Fibroblast of skin of left quadriceps (primary cell): ENCODE data around the gene RMND5B.
A peak's percentile ranks its signal among the peaks of the same experiment; 100 is the strongest.
"Not testable (repeated sequence)": the region's sequence is repeated elsewhere in the genome, so short reads cannot be mapped to it uniquely, and the experiment has no call there.

Experiments
- DNase-seq, 2 experiments: peaks; one replicate each; pipeline ENCODE4 v3.0.0-alpha.2; 2013; ENCODE audit warnings: low read depth in 2 of 2

Gene RMND5B

DNA sequence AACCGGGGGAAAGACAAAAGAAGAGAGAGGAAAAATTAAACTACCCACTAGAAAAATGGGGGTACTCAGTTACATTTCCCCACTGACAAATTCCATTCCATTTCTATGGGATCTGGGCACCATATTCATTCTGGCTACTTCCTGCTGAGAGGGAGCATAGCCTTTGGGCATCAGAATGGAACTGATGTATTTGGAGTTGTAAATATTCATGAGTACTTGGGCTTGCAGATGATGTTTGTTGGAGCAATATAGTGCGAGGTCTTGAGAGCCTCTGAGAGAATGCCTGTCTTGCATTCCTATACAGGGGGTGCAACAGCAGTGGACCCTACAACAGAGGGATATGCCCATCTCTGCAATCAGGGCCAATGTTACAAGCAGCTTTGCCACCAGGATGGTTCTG lies 39.6 kb downstream of the RMND5B start:
- no peak for DNase-seq

DNA sequence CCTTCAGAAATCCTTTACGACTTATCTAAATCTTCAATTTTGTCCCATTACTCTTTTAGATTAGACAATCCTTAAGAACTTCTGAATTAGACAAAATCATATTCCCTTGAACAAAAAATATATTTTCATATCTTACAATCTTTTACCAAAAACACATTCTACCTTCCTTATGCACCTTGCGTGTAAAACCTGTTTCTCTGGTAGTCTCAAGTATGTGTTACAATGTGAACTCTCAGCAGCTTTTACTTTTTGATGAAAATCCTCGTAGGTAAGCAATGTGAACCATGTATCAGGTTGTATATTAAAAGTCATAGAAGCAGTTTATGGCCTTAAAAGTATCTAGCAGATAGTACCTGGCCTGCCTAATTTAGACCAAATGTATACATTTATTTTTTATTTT lies 43.6 kb downstream of the RMND5B start:
- no peak for DNase-seq

DNA sequence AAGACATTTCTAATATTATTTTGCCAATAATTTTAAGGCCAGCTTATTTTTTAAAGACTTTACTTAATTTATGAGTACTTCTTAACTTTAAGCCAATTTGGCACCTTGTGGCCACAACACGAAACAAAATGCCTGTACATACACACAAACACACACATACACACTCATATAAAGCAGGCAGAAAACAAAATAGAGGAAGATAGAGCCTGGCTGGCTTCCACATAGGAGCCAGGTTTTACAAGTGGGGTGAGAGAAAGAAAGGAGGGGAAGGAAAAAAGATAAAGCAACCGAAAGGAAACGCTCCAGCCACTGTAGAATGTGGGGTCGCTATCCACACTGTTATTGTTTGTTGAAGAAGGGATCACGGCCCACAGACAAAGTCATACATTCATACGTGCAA lies 46.0 kb downstream of the RMND5B start:
- DNase-seq, result no peak

DNA sequence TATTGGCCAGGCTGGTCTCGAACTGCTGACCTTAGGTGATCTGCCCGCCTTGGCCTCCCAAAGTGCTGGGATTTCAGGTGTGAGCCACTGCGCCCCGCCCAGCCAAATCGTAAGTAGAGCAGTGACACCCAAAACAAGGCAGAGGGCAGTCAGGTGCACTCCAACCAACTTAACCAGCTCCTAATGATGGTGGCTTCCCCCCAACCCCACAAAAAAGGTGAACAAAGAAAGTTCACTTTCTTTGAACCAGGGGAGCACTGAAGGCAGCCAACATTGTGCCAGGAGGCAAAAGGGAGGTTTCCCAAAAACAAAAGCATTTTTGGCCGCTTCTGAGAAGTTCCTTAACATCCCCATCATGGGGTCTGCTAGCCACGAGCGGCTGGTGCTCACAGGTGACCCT lies 46.8 kb downstream of the RMND5B start:
- no peak for DNase-seq

DNA sequence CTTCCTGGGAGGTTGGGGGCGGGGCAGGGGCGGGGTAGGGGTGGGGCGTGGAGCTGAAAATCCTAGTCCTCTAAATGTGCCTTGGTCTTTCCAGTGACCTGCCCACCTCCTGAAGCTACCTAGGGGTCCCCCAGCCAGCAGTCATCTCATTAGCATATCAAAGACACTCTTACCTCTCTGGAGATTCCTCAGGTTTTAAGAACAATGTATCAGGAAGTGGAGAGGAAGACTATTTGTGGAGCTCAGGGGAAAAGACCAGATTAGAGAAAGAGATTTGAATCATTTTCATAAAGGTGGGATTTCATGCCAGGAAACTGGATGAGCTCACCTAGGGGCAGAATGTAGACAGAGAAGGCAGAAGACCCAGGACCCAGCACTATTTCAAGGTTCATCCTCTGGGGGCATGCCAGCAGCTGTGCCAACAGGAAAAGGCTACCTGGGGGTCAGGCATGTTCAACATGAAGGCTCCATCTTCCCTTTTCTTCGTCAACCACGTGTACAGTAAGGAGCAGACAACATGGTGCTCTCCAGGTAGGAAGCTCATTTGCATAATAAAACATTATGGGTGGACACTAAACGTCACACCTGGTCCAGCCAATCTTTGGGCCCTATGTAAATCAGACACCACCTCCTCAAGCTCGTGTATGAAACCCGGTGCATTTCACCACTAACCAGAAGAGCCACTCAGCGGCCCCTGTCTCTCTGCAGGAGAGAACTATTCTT lies 49.5 kb downstream of the RMND5B start:
- DNase-seq, result no peak

DNA sequence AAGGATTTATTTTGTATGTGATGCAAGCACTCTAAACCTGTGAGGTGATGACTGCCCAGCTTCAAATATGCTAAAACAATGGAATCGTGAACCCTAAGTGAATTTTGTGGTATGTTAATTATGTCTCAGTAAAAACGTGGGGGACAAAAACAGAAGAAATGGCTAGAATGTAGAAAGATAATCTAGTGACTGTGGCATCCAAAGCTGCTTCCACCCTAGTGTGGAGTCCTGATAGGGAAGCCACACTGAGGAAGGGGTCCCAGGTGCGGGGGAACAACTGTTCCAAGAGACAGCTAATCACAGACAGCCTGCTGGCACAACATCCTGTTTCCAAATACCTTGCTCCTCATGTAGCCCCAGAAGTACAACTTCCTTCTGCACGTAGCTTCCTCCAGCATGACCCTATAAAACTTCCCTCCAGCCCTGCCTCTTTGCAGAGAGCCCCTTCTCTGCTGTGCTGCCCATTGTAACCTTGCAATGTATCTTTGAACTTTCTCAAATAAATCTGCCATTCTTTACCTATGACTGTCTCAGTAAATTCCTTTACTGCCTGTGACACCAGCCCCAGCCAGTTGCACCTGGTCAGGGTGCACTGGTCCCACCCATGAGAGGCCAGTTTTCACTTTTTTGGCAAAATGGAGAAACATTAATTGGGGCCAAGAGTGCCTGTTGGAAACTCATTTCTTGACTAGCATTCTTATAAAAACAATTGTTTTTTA lies 51.5 kb downstream of the RMND5B start:
- DNase-seq, result no peak

DNA sequence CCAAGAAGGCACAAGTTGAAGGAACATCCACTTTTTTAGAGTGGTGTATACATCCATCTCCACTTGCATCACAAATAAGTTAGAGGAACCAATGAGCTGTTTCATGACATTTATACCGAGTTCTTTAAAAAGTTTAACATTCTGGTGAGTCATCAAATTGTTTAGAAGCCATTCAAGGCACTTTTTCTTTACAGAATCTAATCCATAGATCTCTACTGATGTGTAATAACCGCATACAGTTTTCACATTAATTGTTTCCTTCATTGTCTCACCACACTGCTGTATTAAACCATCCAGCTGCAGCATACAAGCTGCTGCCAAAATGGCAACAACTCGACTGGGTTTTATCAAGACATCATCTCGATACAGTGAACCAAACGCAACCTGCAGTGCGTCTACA lies 55.6 kb downstream of the RMND5B start:
- DNase-seq, result peak; percentile 47 to 49

DNA sequence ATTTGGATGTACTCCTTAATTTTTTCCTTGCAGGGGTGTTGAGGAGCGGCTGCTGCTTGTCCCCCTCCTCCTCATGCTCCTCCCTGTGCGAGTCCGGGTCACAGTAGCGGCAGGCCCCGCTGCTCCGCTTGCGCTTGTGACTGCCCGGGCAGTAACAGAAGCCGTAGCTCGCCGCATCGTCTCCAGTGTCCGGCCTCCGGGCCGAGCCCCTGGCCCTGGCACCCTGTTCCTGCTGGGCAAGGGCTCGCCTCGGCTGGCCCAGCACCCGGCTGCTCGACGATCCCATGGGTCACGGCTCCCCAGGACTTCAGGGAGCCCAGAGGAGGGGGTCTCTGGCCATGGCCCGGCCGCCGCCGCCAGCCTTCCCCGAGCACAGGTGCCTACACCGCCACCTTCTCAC lies 56.2 kb downstream of the RMND5B start, which contains the start of gene GMCL2:
TSS of gene GMCL2 (minus strand) at position 358 of the 400 bp plus-strand sequence. CDS start at position 286, 72 bp downstream.
- DNase-seq, result no peak

DNA sequence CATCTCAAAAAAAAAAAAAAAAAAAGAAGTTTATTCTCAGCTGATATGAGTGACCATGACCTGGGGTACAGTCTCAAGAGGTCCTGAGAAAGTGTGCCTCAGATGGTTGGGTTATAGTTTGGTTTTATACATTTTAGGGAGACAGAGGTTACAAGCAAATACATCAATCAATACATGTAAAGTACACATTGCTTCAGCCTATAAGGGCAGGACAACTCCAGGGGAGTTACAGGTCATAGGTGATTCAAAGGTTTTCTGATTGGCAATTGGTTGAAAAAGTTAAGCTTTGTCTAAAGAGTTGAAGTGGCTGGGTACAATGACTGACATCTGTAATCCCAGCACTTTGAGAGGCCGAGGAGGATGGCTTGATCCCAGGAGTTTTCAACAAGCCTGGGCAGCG lies 58.6 kb downstream of the RMND5B start:
- no peak for DNase-seq

DNA sequence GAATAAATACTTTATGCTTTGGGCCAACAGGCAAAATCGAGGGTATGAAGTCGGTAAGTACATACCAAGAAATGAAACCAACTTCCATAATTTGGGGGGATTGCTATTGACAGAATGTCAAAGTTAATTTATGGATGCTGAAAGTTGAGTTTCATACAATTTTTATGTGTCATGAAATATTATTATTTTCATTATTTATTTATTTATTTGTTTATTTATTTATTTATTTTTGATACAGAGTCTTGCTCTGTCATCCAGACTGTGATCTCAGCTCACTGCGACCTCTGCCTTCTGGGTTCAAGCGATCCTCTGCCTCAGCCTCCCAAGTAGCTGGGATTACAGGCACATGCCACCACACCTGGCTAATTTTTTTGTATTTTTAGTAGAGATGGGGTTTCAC lies 60.8 kb downstream of the RMND5B start:
- no peak for DNase-seq

DNA sequence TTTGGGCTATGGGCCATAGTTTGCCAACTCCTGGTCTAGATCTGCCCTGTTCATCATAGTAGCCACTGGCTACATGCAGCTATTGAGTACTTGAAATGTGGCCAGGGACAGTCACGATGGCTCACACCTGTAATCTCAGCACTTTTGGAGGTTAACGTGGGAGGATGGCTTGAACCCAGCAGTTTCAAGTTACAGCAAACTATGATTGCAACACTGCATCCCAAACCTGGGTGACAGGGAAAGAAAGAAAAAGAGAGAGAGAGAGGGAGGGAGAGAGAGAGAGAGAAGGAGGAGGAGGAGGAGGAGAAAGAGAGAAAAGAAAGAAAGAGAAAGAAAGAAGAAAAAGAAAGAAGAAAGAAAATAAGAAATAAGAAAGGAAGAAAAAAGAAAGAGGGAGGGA lies 61.4 kb downstream of the RMND5B start:
- no peak for DNase-seq

DNA sequence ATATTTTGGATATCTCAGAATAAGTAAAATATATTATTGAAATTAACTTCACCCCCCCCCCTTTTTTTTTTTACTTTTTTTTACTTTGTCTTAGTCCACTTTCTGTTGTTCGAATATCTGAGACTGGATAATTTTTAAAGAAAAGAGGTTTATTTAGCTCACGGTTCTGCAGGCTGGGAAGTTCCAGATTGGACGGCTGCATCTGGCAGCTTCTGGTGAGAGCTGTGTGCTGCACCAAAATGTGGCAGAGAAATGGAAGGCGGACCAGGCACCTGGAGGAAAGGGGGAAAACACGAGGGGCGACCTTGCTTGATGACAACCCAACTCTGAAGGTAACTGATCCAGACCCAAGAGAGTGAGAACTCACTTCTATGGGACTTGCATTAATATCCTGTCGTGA lies 62.0 kb downstream of the RMND5B start:
- no peak for DNase-seq

DNA sequence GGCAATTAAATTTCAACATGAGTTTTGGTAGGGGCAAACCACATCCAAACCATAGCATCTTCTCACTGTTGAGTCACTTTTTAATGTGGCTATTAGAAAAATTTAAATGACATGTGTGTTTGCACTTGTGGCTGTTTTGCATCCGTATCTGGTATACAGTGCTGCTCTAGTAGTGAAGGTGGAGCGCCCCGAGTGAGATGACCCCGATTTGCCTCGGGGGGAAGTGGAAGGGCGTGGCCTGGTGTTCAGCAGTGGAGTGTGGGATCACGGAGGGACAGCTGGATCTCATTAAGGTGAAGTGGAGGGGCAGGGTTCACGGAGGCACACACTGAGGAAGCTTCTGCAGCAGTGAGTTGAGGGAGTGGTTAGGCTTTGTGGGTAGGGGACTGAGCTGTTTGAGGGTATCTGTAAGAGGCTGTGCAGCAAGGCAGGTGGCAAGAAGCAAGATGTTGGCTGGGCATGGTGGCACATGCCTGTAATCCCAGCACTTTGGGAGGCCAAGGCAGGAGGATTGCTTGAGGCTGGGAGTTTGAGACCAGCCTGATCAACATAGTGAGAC lies 62.5 kb downstream of the RMND5B start:
- DNase-seq, result no peak

DNA sequence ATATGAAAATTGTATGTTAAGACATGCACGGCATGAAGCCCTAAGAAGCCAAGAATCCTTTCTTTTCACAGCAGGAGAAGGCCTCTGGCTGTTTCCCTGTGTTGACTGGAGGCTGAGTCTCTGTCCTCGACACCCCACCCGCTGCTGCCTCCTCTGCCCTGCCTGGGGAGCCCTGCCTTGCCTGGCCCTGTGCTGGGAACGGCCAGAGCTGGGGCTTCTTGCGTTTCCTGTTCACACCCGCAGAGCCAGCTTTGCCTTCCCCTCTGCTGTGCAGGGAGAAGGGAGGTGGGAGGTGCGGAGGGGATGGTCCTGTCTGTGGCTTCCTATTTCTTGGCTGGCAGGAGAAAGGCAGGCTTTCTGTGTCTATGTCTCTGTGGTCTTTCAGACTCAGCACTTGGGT lies 63.2 kb downstream of the RMND5B start:
- no peak for DNase-seq

DNA sequence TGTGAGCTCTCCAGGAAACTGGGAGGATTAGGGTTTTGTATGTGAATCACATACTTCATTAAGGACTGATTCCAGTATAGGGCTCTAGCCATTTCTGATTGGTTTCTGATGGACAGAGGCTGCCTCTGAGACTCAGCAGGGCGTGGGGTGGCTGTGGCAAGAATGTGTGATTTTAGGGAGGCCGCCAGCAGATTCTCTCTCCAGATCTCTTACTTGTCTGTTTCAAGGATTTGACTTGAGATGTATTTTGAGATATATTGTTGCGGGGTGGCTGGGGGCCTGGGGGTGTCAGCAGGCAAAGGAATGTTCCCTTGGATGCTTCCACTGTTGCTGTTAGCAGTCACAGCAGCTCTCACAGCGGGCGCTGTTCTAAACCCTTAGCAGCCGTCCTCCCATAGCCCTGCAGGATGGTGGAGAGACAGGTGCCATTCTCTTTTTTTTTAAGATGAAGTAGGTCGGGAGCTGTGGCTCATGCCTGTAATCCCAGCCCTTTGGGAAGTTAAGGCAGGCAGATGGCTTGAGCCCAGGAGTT lies 65.5 kb downstream of the RMND5B start:
- DNase-seq, result no peak

DNA sequence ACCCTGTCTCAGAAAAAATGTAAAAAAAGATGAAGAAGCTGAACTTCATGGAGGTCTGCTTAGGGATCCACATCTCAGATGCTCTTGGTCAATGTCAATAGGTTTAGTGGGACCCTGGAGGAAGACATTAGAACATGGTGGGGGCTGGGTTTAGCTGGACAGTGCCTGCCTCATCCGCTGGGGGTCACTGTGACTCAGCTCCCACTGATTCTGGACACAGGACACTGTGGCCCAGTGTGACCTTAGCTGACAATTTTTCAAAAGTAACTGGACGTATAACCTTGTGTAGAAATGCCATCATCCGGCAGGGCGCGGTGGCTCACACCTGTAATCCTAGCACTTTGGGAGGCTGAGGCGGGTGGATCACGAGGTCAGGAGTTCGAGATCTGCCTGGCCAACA lies 66.2 kb downstream of the RMND5B start:
- DNase-seq, result no peak

DNA sequence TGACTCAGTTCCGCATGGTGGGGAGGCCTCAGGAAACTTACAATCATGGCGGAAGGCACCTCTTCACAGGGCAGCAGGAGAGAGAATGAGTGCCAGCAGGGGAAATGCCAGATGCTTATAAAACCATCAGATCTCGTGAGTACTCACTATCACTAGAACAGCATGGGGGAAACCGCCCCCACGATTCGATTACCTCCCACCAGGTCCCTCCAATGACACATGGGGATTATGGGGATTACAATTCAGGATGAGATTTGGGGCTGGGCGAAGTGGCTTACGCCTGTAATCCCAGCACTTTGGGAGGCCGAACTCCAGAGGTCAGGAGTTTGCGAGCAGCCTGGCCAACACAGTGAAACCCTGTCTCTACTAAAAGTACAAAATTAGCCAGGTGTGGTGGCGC lies 67.3 kb downstream of the RMND5B start:
- not testable (repeated sequence) for DNase-seq

DNA sequence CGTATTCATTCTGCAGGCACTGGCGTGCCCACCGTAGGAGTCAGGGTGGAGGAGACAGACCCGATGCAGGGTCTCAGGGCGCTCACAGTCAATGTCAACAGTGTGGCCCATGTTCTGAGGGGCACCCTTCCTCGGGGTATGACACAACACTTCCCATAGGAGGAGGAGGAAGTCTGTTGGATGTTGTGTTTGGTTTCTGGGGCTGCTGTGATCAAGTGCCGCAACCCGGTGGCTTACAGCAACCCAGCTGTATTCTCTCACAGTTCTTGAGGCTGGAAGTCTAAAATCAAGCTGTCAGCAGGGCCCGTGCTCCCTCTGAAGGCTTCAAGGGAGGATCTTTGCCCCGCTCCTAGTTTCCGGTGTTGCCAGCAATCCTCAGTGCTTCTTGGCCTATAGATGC lies 67.9 kb downstream of the RMND5B start:
- DNase-seq, result no peak

DNA sequence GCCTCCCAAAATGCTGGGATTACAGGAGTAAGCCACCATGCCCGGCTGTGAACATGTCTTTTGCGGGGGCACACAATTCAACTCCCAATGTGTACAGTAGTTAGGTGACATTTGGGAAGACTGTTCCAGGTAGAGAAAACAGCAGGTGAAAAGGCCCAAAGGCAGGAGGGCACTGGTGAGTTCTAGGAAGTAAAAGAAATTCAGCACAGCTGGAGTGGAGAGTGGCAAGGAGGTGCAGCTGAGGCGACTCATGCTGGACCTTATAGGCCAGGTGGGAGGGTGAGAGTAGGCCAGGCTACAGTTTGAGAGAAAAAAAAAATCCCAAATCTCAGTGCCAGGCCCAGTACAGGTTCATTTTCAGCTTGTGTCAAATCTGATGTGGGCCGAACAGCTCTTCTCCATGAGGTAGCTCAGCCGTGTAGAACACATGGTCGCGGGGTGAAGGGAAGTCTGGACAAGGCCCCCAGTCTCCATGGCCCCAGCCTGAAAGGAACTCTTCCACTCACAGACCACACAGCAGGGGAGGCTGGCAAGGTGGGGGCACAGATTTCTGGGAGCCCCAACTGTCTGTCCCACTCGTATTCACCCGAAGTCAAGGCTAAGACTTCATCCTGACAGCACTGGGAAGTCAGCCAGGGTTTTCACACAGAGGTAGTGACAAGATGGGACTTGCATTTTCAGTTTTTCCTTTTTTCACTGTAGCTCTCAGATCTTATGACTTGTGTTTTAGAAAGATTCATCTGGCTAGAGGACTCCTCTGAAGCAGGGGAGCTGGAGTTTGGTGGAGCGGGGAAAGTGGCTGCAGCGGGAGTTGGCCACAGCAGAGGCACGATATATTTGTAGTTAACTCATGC lies 69.0 kb downstream of the RMND5B start:
- no peak for DNase-seq
